Activated CD4-positive, alpha-beta T cell treated with anti-CD3 and anti-CD28 coated beads, Interleukin-2, amount 50 U/mL, for 1 hour (primary cell): Measurements from ENCODE around the gene ELF1.
"Not testable (repeated sequence)": the region's sequence is repeated elsewhere in the genome, so short reads cannot be mapped to it uniquely, and the experiment has no call there.

Experiments used
- DNase-seq: peaks from one replicate; pipeline ENCODE4 v3.0.0-alpha.2; 2020

ELF1 gene

GRCh38 chr13:40980461-40980860 lies 38.7 kb downstream of the ELF1 start:
- no peak for DNase-seq

- no peak for DNase-seq
These were observed 39.9 kb downstream of the ELF1 start for GRCh38 chr13:40979232-40979631.

- not testable (repeated sequence) for DNase-seq
These were observed 41.0 kb downstream of the ELF1 start for GRCh38 chr13:40978109-40978508.

GRCh38 chr13:40975441-40975840 lies 43.7 kb downstream of the ELF1 start:
- no peak for DNase-seq

GRCh38 chr13:40974460-40975407 lies 44.4 kb downstream of the ELF1 start:
- DNase-seq = no peak

GRCh38 chr13:40973409-40973808 lies 45.7 kb downstream of the ELF1 start:
- no peak for DNase-seq

- no peak for DNase-seq
These were observed 47.8 kb downstream of the ELF1 start for GRCh38 chr13:40971321-40971720.

- DNase-seq = no peak
These were observed 48.3 kb downstream of the ELF1 start for GRCh38 chr13:40970803-40971202.

- no peak for DNase-seq
These were observed 49.8 kb downstream of the ELF1 start for GRCh38 chr13:40969169-40969901.

- no peak for DNase-seq
These were observed 50.6 kb downstream of the ELF1 start for GRCh38 chr13:40968416-40969000.

GRCh38 chr13:40966298-40966697 lies 52.8 kb downstream of the ELF1 start:
- no peak for DNase-seq

- DNase-seq = no peak
These were observed 55.2 kb downstream of the ELF1 start for GRCh38 chr13:40963927-40964326.

GRCh38 chr13:40961826-40962225 lies 57.3 kb downstream of the ELF1 start:
- DNase-seq = no peak

- DNase-seq = no peak
These were observed 57.9 kb downstream of the ELF1 start for GRCh38 chr13:40961214-40961613.

GRCh38 chr13:40960716-40961115 lies 58.4 kb downstream of the ELF1 start:
- DNase-seq = no peak

GRCh38 chr13:40958655-40959054 lies 60.5 kb downstream of the ELF1 start:
- no peak for DNase-seq

- DNase-seq = no peak
These were observed 72.6 kb downstream of the ELF1 start for GRCh38 chr13:40946485-40946884.

GRCh38 chr13:40943073-40943472 lies 76.0 kb downstream of the ELF1 start:
- DNase-seq = no peak

- no peak for DNase-seq
These were observed 77.5 kb downstream of the ELF1 start for GRCh38 chr13:40941581-40941980.

GRCh38 chr13:40940841-40941240 lies 78.3 kb downstream of the ELF1 start:
- no peak for DNase-seq

GRCh38 chr13:40933508-40934204 lies 85.5 kb downstream of the ELF1 start:
- DNase-seq = no peak

GRCh38 chr13:40932252-40932651 lies 86.9 kb downstream of the ELF1 start:
- no peak for DNase-seq

GRCh38 chr13:40931719-40932118 lies 87.4 kb downstream of the ELF1 start:
- no peak for DNase-seq
